NCI-H2081 (cell line): Measurements from ENCODE around the gene DLX5.
"Not testable (repeated sequence)": the region's sequence is repeated elsewhere in the genome, so short reads cannot be mapped to it uniquely, and the experiment has no call there.

Experiments used
- DNase-seq, 2 experiments: peaks; one replicate each; lab custom pipeline; 2025; lab: John Stamatoyannopoulos, UW

The DLX5 gene

GRCh38 chr7:97024209-97025129 lies at the start of gene DLX5:
DLX5 (minus strand) TSS chr7:97024831; CDS start chr7:97024623, 208 bp downstream.
- DNase-seq, result peak; percentile 97 to 98

DNA sequence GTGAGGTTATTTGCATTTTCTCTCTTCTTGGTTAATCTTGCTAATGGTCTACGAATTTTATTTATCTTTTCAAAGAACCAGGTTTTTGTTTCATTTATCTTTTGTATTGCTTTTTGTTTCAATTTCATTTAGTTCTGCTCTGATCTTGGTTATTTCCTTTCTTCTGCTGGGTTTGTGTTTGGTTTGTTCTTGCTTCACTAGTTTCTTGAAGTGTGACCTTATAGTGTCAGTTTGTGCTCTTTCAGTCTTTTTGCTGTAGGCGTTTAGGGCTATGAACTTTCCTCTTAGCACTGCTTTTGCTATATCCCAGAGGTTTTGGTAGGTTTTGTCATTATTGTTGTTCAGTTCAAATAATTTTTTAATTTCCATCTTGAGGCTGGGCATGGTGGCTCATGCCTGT lies 47.4 kb upstream of the DLX5 start:
- DNase-seq, result not testable (repeated sequence)

GRCh38 chr7:97064972-97065587 lies 40.4 kb upstream of the DLX5 start:
- DNase-seq, result peak; percentile 73 to 84

DNA sequence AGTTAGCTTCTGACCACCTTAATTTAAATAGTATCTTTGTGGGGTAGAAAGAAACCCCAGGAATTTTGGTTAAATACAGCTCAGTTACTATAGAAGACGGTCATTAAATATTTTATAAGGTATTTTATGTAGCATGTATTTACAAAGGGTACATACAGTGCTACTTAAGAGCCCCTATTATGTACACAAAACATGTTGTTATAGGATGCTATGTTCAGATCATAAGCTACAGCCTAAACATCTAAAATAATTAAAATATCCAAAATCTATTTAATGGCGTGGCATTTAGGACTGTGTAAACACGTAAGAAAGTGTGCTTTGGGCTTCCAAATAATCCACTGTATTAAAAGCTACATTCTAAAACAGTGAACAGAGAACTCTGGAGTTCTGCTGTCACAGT lies 39.4 kb upstream of the DLX5 start:
- DNase-seq, result no peak

DNA sequence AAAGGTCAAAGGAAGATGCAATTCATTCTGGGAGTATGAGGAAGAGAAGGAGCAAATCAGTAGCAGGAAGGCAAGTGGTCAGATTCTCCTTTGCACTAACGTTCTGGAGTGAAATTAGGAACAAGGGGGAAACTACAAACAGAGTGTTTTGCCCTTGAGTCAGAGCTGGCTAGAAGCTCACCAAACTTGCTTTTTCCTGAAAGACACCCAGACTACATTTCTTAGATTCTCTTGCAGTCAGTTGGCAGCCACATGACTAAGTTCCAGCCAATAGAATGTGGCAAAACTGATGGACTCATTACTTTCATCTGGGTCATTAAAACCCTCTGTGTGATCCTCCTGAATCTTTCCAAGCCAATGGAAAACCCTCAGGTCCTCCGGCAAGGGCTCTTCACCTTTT lies 18.6 kb upstream of the DLX5 start:
- no peak for DNase-seq

DNA sequence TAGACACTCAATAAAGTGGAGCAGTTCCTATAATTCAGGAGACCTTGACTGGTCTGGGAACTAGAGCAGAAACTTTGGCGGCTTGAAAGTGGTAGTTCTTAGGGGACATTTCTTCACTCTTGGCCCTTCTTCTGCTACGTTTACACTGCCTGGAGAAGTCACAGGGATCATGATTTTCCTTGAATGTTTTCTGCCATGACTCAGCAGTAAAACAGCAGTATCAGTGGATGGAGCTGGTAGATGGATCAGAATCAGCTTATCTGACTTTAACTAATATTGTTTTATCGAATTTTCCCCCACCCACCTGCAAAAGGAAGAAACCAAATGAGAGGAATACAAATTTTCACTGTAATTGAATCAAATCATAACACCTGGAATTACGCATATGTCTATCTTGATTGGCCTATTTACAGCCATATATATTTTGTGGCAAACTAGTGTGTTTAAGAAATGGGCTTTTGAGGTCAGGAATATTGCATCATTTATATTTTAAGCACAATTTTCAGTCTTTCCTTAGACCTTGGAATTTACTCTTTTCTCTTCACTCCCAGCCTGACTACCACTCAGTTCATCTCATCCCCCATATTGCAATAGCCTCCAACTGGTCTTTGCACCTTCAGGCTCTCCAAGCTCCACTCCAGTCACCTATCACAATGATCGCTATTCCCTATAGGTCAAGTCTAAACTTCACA lies 14.9 kb upstream of the DLX5 start:
- DNase-seq, result no peak

DNA sequence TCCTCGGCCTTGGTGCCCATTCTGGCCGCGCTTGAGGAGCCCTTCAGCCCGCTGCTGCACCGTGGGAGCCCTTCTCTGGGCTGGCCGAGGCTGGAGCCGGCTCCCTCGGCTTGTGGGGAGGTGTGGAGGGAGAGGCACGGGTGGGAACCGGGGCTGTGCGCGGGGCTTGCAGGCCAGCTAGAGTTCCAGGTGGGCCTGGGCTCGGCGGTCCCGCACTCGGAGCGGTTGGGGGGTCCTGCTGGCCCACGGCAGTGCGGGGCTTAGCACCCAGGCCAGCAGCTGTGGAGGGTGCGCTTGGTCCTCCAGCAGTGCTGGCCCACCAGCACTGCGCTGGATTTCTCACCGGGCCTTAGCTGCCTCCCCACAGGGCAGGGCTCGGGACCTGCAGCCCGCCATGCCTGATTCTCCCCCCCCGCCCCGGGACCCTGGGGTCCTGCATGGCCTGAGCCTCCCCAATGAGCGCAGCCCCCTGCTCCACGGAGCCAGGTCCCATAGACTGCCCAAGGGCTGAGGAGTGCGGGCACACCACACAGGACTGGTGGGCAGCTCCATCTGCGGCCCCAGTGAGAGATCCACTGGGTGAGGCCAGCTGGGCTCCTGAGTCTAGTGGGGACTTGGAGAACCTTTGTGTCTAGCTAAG lies 9.7 kb upstream of the DLX5 start:
- not testable (repeated sequence) for DNase-seq

DNA sequence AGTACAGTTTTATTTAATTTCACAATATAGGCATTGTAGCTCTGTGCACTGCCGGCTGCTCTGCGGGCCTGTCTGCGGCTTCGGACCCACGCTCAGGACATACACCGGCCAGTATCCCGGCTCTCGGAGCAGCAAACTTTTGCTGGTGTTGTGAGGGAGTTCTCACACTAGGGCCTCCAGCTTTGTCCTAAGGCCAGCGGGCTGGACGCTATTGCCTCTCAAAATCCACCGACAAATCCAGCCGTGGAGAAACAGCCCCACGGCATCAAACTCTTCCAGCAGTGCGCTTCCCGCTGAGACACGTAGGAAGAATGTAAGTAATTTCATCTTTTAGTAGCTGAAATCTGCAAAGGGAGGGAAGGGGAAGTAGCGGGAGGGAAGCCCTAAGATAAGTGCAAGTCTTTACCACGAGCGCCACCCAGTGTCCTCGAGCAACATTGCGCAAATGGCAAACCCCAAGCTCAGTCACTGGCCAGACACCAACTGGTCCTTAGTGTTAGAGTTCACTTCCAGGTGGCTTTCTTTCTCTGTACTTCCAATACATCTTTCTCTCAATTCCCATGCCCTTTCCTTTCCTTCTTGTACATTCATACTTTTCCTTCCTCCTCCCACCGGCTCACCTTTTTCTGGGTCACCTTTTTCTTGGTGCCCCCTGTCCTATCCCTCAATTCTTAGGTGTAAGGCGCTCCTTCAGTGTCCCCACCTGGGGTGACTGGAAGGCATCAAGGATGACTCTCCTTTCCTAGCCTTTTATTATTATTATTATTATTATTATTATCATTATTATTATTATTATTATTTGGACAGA lies 3.0 kb upstream of the DLX5 start:
- DNase-seq, result peak; percentile 91 to 95

GRCh38 chr7:97026715-97027426 lies 2.2 kb upstream of the DLX5 start:
- DNase-seq, result no peak

DNA sequence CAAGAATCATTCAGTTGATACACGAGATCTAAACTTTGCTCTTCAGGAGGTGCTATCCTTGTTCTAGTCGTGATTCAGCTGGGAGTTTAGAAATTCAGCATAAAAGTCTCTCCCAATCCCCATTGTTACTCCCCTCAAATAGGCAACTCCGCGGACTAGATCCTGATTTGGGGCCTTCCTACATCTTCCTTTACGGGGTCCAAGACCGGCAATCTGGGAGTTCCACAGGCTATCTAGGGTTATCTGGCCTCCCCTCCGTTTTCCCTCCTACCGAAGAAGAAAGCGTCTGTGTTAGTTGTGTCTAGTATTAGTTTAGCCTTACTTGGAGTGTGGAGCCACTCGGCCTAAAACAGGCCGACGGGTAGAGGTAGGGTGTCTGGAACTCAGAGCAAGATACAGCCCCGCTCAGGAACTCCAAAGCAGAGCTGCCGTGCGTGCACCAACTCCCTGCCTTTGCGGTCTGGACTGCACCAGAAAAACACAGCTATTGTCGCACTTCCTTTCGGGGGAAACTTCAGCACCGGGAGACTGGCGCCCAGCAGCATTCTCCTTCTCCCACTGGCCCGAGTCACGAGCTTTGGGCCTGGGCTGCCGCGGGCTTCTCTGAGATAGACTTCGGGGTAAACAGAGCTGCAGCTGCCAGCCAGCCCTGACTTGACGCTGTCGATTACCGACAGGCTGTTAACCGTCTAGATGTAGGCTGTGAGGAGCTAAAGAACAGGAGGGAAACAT lies 1.5 kb upstream of the DLX5 start:
- peak in 1 of 2 experiments; percentile 89 for DNase-seq

DNA sequence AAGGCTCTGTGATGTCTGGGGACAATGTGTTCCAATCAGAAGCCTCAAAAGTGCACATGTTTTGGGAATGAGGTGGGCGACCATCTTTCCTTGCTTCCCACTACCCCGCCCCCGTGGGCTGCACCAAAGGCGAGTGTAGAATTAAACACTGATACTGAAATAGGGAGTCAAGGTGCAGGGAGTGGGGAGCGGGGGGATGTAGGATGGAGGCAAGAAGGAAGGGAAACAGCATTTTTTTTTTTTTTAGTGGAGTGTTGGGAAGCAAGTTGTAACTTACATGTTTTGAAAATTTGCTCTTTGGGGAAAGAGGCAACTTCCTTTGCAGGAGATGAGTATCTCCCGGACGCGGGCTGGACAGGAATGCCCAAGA lies 484 bp upstream of the DLX5 start:
- no peak for DNase-seq

GRCh38 chr7:97022491-97023306 lies 1.9 kb downstream of the DLX5 start:
- DNase-seq, result no peak

DNA sequence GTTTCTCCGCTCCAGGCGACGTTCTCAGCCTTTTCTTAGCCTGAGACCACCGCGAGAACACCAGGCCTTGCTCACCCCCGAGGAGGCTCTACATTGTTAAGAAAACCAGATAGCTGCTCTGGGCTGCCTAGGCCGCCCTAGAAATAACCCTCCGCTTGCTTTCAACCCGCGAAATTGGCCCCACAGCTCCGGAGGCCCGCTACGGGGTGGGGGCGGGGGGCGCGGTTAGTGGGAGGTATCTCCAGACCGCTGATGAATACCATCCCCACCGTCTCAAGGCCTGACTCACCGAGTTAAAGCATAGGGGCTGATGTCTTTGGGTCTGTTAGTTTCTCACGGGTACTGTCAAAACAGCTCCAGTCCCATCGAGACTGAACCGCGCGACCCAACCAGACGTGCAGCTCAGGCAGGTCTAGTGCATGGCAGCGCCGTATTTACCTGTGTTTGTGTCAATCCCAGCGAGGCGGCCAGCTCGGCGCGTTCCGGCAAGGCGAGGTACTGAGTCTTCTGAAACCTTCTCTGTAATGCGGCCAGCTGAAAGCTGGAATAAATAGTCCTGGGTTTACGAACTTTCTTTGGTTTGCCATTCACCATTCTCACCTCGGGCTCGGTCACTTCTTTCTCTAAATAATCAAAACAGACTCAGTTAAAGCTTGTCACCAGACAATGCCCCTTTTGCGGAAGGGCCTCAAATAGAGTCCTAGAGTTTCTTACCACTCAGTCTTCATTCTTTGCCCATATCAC lies 2.7 kb downstream of the DLX5 start:
- DNase-seq, result no peak

GRCh38 chr7:97020996-97021746 lies 3.5 kb downstream of the DLX5 start:
- no peak for DNase-seq

GRCh38 chr7:97020601-97020995 lies 4.0 kb downstream of the DLX5 start:
- DNase-seq, result no peak

DNA sequence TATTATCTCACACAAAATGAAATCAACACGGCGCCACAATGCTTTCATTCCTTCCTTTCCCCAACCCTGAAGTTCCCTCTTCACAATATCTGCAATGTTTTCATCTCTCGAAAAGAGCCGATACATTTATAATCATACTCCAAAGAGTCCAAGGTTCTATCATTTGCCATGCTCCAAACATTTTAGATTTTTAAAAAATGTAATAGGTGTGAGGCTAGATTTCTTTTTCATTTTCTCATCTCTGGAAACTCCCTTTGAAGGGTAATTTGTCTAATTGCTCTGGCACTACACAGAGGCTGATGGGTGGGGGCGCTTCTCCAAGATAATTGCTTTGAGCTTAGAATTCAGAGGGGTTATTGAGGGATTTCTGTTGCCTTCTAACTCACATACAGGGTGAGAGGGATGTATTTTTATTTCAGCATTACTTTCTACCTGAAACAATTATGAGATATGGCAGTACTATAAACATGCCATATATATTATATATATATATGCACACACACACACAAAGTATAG lies 4.9 kb downstream of the DLX5 start:
- DNase-seq, result peak in 1 of 2 experiments; percentile 88

DNA sequence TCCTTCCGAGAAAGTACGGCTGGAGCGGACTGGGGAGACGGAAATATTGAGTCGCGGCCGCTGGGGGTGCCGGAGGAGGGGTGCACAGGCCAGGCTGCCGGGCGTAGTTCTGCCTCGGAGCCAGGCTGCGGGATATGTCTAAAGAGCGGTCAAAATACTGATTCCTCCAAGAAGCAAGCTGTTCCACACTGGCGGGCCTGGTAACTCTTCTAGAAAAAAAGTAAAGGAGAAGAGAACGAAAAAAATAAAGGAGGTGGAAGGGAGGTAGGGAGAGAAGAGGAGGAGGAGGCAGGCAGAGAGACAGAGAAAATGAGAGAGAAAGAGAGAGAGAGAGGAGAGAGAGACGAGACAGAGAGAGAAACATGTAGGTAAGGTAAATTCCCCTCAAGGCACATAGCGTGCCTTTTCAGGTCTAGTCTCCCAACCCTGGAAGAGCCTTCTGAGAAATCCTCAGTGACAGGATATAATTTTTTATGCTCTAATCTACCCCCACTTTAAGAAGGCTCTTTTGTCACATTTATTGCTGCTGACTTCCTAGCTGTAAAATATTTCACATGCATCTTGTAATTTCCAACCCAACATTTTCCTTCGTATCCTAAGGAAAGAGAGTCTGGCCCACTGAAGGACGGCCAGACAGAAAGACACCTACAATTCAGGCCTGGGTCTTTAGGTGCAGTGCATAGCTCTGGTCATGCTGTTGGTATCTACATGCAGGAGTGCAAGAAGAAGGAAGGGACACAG lies 5.7 kb downstream of the DLX5 start:
- no peak for DNase-seq
